Measurements from ENCODE around the gene FYN.

FYN gene

DNA sequence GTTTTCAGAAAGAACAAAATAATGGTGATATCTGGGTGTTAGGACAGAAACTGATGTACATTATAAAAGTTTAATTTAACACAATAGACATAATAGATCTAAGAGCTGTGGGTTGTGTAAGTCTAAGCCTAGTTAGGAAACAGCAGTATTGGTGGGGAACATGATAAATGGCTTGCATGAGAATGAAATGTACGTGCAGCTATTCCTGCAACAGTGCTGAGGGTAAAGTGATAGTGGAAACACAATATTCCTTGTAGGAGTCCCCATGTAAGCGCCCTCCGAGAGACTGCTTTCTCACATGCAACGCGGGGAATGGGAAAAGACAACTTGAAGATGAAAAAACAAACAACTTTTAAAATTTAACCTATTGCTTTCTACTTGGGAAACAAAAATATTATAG, 171.0 kb downstream of the FYN start:
- H3K27ac ChIP-seq (ENCODE audit: insufficient read depth in 1 of 2, low read depth in 1 of 2, low read length in 2 of 2, poor library complexity in 1 of 2, severe bottlenecking in 2 of 2): no peak overlapping the region
- no peaks in the 10 kb centered on the region for H3K27me3 ChIP-seq (replicated peaks in 2 of 5; ENCODE audit: control insufficient read depth in 4 of 5, insufficient read depth in 5 of 5, low read length in 4 of 5)
- H3K9me3 ChIP-seq (ENCODE audit: control extremely low read depth in 1 of 5, control insufficient read depth in 4 of 5, insufficient read depth in 2 of 5, low read depth in 1 of 5, low read length in 4 of 5): no peaks in the 10 kb centered on the region
- peaks cover 0 to 4% (median 0%) of the 10 kb centered on the region in 4 experiments for H3K4me1 ChIP-seq (ENCODE audit: control extremely low read depth in 1 of 4, control insufficient read depth in 4 of 4, insufficient read depth in 4 of 4, low read length in 3 of 4)
- peaks cover 2 to 32% (median 6%) of the 10 kb centered on the region in 4 experiments for H3K36me3 ChIP-seq (ENCODE audit: control insufficient read depth in 4 of 4, insufficient read depth in 4 of 4, low read length in 3 of 4)
- no peak for DNase-seq
- WGBS (ENCODE audit: insufficient coverage): no CpG with 5 or more reads among the region's 5 CpGs
- no peak overlapping the region for H3K4me3 ChIP-seq (ENCODE audit: control insufficient read depth in 1 of 7, extremely low read depth in 1 of 7, insufficient read depth in 4 of 7, low read depth in 2 of 7, low read length in 6 of 7)
- ChIA-PET POLR2A (no interaction called here), CTCF (interaction anchor here (0.7 to 1.8 kb wide), 3 partner anchors 8 to 343 kb away, joined by 3 to 4 read pairs (median 4); no protein-coding TSS in a partner anchor)

DNA sequence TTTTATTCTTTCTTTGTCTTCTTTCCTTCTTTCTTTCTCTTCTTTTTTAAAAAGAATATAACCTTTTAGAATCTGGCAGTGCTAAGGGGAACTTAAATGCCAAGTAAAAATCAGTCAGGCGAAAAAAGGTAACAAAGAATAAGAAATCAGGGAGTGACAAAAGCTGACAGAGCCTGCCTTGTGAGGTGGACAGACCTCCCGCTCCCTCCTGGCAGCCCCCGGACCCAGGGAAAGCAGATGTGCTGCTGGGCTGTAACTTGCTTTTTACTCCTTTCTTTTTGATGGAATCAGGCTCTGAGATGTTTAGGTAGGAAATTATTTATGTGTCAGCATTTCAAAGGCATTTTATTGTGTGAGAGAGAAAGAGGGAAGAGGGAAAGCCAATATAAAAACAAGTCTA, 172.1 kb downstream of the FYN start:
- Histone ChIP-seq H3K4me1 (ENCODE audit: control extremely low read depth in 1 of 4, control insufficient read depth in 4 of 4, insufficient read depth in 4 of 4, low read length in 3 of 4) (peaks cover 0 to 4% (median 0%) of the 10 kb centered on the region in 4 experiments), H3K36me3 (ENCODE audit: control insufficient read depth in 4 of 4, insufficient read depth in 4 of 4, low read length in 3 of 4) (peaks cover 2 to 34% (median 8%) of the 10 kb centered on the region in 4 experiments), H3K4me3 (ENCODE audit: control insufficient read depth in 1 of 7, extremely low read depth in 1 of 7, insufficient read depth in 4 of 7, low read depth in 2 of 7, low read length in 6 of 7) (no peak overlapping the region), H3K27ac (ENCODE audit: insufficient read depth in 1 of 2, low read depth in 1 of 2, low read length in 2 of 2, poor library complexity in 1 of 2, severe bottlenecking in 2 of 2) (no peak overlapping the region), H3K27me3 (replicated peaks in 2 of 5; ENCODE audit: control insufficient read depth in 4 of 5, insufficient read depth in 5 of 5, low read length in 4 of 5) (no peaks in the 10 kb centered on the region), H3K9me3 (ENCODE audit: control extremely low read depth in 1 of 5, control insufficient read depth in 4 of 5, insufficient read depth in 2 of 5, low read depth in 1 of 5, low read length in 4 of 5) (no peaks in the 10 kb centered on the region)
- CTCF ChIA-PET: no interaction called here
- WGBS (ENCODE audit: insufficient coverage): 97% methylated on average over 3 of the region's 3 CpGs
- POLR2A ChIA-PET: no interaction called here
- DNase-seq: no peak

DNA sequence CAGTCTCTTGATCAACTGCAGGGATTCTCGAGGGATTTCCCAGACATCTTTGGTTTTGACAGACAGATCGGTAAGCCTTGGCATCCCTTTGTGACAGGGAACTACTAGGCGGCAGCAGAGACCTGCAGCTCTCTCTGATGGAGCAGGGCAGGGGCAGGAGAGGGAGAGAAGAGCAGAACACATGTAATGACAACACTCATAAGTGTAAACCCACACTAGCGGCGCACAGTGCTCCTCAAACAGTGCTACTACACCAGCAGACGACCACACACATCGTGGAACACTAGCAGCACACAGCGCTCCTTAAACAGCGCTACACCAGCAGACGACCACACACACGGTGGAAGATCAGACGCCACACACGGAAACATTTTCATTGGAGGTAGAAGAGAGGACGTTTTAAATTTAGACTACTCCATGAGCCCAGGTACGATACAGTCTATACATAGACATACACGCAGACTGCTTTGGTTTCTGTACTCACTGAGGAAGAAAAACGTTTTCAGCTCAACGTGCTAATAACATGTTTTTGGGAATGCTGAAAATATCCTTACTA, 173.0 kb downstream of the FYN start:
- H3K4me3 ChIP-seq (ENCODE audit: control insufficient read depth in 1 of 7, extremely low read depth in 1 of 7, insufficient read depth in 4 of 7, low read depth in 2 of 7, low read length in 6 of 7): no peak overlapping the region
- no peaks in the 10 kb centered on the region for H3K9me3 ChIP-seq (ENCODE audit: control extremely low read depth in 1 of 5, control insufficient read depth in 4 of 5, insufficient read depth in 2 of 5, low read depth in 1 of 5, low read length in 4 of 5)
- ChIA-PET CTCF (interaction anchor here (2.1 kb wide), 1 partner anchor 8 kb away, joined by 6 read pairs; no protein-coding TSS in a partner anchor), POLR2A (no interaction called here)
- peaks cover 0 to 4% (median 0%) of the 10 kb centered on the region in 4 experiments for H3K4me1 ChIP-seq (ENCODE audit: control extremely low read depth in 1 of 4, control insufficient read depth in 4 of 4, insufficient read depth in 4 of 4, low read length in 3 of 4)
- DNase-seq: no peak
- H3K36me3 ChIP-seq (ENCODE audit: control insufficient read depth in 4 of 4, insufficient read depth in 4 of 4, low read length in 3 of 4): peaks cover 2 to 38% (median 8%) of the 10 kb centered on the region in 4 experiments
- WGBS (ENCODE audit: insufficient coverage): 98% methylated on average over 14 of the region's 18 CpGs
- no peak overlapping the region for H3K27ac ChIP-seq (ENCODE audit: insufficient read depth in 1 of 2, low read depth in 1 of 2, low read length in 2 of 2, poor library complexity in 1 of 2, severe bottlenecking in 2 of 2)
- no peaks in the 10 kb centered on the region for H3K27me3 ChIP-seq (replicated peaks in 2 of 5; ENCODE audit: control insufficient read depth in 4 of 5, insufficient read depth in 5 of 5, low read length in 4 of 5)

DNA sequence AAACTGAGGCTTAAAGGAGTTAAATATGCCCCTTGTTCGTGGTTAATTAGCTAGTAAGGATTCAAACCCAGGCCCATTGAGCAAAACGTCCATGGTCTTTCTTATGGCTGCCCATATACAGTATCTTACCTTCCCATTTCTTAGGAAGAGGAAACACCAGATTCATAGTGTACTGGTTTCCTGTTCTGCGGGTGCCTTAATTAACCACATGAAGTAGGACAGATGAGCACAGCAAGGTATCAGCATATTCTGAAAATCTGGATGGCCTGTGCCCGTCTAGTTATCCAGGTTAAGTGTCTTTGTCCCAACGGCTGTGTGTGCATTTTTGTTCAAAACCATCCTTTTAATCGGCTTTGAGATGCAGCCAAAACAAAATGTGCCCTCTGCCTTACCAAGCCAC, 174.1 kb downstream of the FYN start:
- Histone ChIP-seq H3K9me3 (ENCODE audit: control extremely low read depth in 1 of 5, control insufficient read depth in 4 of 5, insufficient read depth in 2 of 5, low read depth in 1 of 5, low read length in 4 of 5) (no peaks in the 10 kb centered on the region), H3K4me3 (ENCODE audit: control insufficient read depth in 1 of 7, extremely low read depth in 1 of 7, insufficient read depth in 4 of 7, low read depth in 2 of 7, low read length in 6 of 7) (no peak overlapping the region), H3K27me3 (replicated peaks in 2 of 5; ENCODE audit: control insufficient read depth in 4 of 5, insufficient read depth in 5 of 5, low read length in 4 of 5) (no peaks in the 10 kb centered on the region), H3K36me3 (ENCODE audit: control insufficient read depth in 4 of 4, insufficient read depth in 4 of 4, low read length in 3 of 4) (peaks cover 2 to 43% (median 11%) of the 10 kb centered on the region in 4 experiments), H3K4me1 (ENCODE audit: control extremely low read depth in 1 of 4, control insufficient read depth in 4 of 4, insufficient read depth in 4 of 4, low read length in 3 of 4) (peaks cover 0 to 4% (median 0%) of the 10 kb centered on the region in 4 experiments), H3K27ac (ENCODE audit: insufficient read depth in 1 of 2, low read depth in 1 of 2, low read length in 2 of 2, poor library complexity in 1 of 2, severe bottlenecking in 2 of 2) (no peak overlapping the region)
- 74% methylated on average over 6 of the region's 6 CpGs for WGBS (ENCODE audit: insufficient coverage)
- ChIA-PET CTCF (interaction anchor here (1.5 to 2.1 kb wide), 2 partner anchors 10 to 15 kb away, joined by 3 to 6 read pairs; no protein-coding TSS in a partner anchor), POLR2A (no interaction called here)
- DNase-seq: peak in 1 of 3 donors; percentile 11

DNA sequence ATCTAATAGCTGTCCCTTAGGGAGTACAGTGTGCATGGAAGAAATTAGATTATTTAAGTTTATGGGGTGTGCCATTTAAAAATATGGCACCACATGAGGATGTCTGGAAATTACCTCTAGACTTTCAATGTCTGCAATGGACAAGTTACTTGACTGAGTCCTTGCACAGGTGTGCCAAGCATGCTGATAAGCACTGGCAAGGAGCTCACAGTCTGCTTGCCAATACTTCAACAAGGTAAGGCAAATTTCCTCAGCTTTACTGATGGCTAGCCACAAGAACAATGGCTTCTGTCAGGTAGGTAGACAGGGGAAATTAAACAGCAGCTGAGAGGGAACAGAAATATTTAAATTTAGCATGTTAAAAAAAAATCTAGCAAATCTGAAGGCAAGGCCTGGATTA, 176.4 kb downstream of the FYN start:
- ChIA-PET CTCF (interaction anchor here (1.4 kb wide), 2 partner anchors 49 to 483 kb away, joined by 3 read pairs; no protein-coding TSS in a partner anchor), POLR2A (no interaction called here)
- Histone ChIP-seq H3K4me1 (ENCODE audit: control extremely low read depth in 1 of 4, control insufficient read depth in 4 of 4, insufficient read depth in 4 of 4, low read length in 3 of 4) (peaks cover 0 to 4% (median 0%) of the 10 kb centered on the region in 4 experiments), H3K36me3 (ENCODE audit: control insufficient read depth in 4 of 4, insufficient read depth in 4 of 4, low read length in 3 of 4) (peaks cover 4 to 48% (median 14%) of the 10 kb centered on the region in 4 experiments), H3K27ac (ENCODE audit: insufficient read depth in 1 of 2, low read depth in 1 of 2, low read length in 2 of 2, poor library complexity in 1 of 2, severe bottlenecking in 2 of 2) (no peak overlapping the region), H3K27me3 (replicated peaks in 2 of 5; ENCODE audit: control insufficient read depth in 4 of 5, insufficient read depth in 5 of 5, low read length in 4 of 5) (no peaks in the 10 kb centered on the region), H3K9me3 (ENCODE audit: control extremely low read depth in 1 of 5, control insufficient read depth in 4 of 5, insufficient read depth in 2 of 5, low read depth in 1 of 5, low read length in 4 of 5) (no peaks in the 10 kb centered on the region), H3K4me3 (ENCODE audit: control insufficient read depth in 1 of 7, extremely low read depth in 1 of 7, insufficient read depth in 4 of 7, low read depth in 2 of 7, low read length in 6 of 7) (no peak overlapping the region)
- no peak for DNase-seq

DNA sequence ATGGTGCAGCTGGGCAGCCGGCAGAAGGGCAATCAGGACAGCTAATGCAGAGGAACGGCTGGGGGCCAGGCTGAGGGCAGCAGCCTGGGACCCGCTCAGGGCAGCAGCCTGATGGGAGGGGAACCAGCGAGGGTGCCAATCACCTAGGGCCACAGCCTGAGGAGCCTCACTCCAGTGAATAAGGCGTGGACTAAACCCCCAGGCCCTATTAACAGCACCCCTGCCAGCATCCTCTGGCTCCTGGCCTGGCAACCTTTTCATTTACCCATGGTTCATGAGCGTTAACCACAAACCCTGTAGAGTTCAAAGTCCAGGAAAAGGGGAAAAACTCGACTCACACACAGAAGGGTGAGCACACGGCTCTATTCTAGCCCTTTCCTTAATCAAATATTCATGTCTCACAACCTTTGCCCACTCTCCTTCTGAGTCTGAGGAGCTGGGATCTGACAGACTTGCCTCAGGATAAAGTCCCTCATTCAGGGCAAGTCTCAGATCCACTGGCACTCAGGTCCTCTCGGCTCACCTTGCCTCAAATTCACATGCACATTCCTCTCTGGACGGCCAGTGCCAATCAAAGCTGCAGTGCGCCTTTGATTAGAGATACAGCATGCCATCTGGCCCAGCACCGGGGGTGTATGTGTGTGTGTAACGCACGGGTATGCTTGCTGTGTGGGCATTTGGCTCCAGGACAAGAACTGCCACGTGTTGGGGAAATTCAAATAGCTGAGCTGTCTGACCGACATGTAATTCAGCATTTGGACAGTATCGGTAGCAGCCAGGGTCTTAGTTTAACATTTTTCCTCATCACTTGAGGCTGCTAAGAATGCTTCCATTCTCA, 180.7 kb downstream of the FYN start:
- Histone ChIP-seq H3K9me3 (ENCODE audit: control extremely low read depth in 1 of 5, control insufficient read depth in 4 of 5, insufficient read depth in 2 of 5, low read depth in 1 of 5, low read length in 4 of 5) (no peaks in the 10 kb centered on the region), H3K27ac (ENCODE audit: insufficient read depth in 1 of 2, low read depth in 1 of 2, low read length in 2 of 2, poor library complexity in 1 of 2, severe bottlenecking in 2 of 2) (no peak overlapping the region), H3K4me3 (ENCODE audit: control insufficient read depth in 1 of 7, extremely low read depth in 1 of 7, insufficient read depth in 4 of 7, low read depth in 2 of 7, low read length in 6 of 7) (no peak overlapping the region), H3K36me3 (ENCODE audit: control insufficient read depth in 4 of 4, insufficient read depth in 4 of 4, low read length in 3 of 4) (peaks cover 4 to 65% (median 18%) of the 10 kb centered on the region in 4 experiments), H3K4me1 (ENCODE audit: control extremely low read depth in 1 of 4, control insufficient read depth in 4 of 4, insufficient read depth in 4 of 4, low read length in 3 of 4) (no peaks in the 10 kb centered on the region), H3K27me3 (replicated peaks in 2 of 5; ENCODE audit: control insufficient read depth in 4 of 5, insufficient read depth in 5 of 5, low read length in 4 of 5) (no peaks in the 10 kb centered on the region)
- POLR2A ChIA-PET: no interaction called here
- no peak for DNase-seq
- WGBS (ENCODE audit: insufficient coverage): 92% methylated on average over 10 of the region's 17 CpGs
- CTCF ChIA-PET: interaction anchor here (1.9 kb wide), 1 partner anchor 18 kb away, joined by 6 read pairs; no protein-coding TSS in a partner anchor

All from common myeloid progenitor, CD34-positive (primary cell).